ENCODE data around the gene FBLL1. TPM values are rescaled to one million over a fixed set of nuclear protein-coding genes. Genes with fewer than 3 reads are reported as not detected.
"Not testable (repeated sequence)": the region's sequence is repeated elsewhere in the genome, so short reads cannot be mapped to it uniquely, and the experiment has no call there.

FBLL1 gene
- polyA plus RNA-seq, 3 donors from 2014 or later, result not detected

GRCh38 chr5:168563959-168564358, 34.9 kb downstream of the FBLL1 start:
- peaks cover 7 to 36% of the 10 kb centered on the region in 2 donors for H3K4me1 Mint-ChIP-seq
- H3K9me3 Mint-ChIP-seq, result no peaks in the 10 kb centered on the region
- H3K36me3 Mint-ChIP-seq, result peaks cover 12 to 27% (median 14%) of the 10 kb centered on the region in 3 donors
- DNase-seq, result no peak
- no peak overlapping the region for H3K4me3 Mint-ChIP-seq
- H3K27ac Mint-ChIP-seq, result no peak overlapping the region
- H3K27me3 Mint-ChIP-seq (ENCODE audit: low read depth in 3 of 3), result no peaks in the 10 kb centered on the region

DNA sequence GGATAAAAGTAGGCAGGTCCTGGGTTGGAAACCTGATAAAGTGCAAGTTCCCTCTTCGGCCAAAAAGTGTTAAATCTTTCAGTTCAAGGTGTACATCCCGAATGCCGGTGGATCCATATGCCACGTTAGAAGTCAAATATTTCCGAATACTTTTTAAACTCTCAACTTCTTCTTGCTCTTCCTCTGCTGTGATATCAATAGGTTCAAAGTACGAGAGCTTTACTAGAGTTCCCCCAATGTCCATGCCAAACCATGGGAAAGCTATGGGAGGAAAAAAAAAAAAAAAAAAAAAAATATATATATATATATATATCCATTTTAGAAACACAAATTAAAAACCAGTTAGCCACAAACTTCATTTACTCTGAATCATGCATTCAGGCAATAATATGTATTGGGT, 39.6 kb downstream of the FBLL1 start:
- peaks cover 7 to 8% (median 8%) of the 10 kb centered on the region in 3 donors for H3K36me3 Mint-ChIP-seq
- H3K9me3 Mint-ChIP-seq, result no peaks in the 10 kb centered on the region
- peaks cover 0 to 1% (median 0%) of the 10 kb centered on the region in 3 donors for H3K27me3 Mint-ChIP-seq (ENCODE audit: low read depth in 3 of 3)
- no peak overlapping the region for H3K27ac Mint-ChIP-seq
- no peak overlapping the region for H3K4me3 Mint-ChIP-seq
- DNase-seq, result no peak
- peaks cover 16 to 57% of the 10 kb centered on the region in 2 donors for H3K4me1 Mint-ChIP-seq

DNA sequence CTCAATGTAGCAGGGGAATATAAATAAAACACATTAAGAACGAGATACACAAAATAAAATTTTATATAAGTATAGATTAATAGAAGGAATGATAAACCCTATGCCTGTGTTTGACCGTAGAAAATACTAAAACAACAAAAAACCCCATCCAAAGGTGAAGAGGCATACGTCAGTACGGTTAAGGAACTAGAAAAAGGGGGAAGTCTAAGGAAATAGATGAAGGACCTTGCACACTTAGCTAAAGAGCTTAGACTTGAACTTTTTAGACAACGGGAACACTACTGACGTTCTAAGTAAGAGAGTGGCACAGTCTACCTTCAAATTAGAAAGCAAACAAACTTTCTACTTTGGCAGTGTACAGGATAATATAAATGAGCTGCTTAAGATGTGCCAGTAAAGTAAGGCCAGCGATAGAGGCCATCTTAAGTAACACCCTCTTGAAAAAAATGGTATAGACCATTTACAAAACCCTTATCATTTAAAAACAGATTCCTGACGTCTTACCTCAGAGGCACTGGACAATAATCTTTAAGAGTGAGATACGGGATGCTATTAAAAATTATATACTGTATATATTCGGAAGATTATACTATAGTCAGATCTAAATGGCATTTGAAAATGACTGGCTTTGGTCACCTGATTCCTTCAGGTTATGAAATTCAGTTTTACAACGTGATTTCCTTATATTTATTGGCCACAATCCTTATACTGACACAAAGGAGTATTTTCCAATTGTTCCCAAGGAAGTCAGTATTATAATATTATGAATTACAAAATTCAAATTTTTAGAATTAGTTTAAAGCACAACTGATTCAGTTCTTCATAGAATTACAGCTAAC, 41.6 kb downstream of the FBLL1 start:
- Mint-ChIP-seq H3K27me3 (ENCODE audit: low read depth in 3 of 3) (peaks cover 0 to 2% (median 0%) of the 10 kb centered on the region in 3 donors), H3K4me3 (no peak overlapping the region), H3K4me1 (peaks cover 25 to 65% of the 10 kb centered on the region in 2 donors), H3K36me3 (peaks cover 5 to 6% (median 6%) of the 10 kb centered on the region in 3 donors), H3K9me3 (no peaks in the 10 kb centered on the region), H3K27ac (no peak overlapping the region)
- DNase-seq, result no peak

- not testable (repeated sequence) for H3K27ac Mint-ChIP-seq; H3K9me3 Mint-ChIP-seq; DNase-seq; H3K36me3 Mint-ChIP-seq; H3K27me3 Mint-ChIP-seq (ENCODE audit: low read depth in 3 of 3); H3K4me3 Mint-ChIP-seq
- H3K4me1 Mint-ChIP-seq, result peaks cover 48 to 69% of the 10 kb centered on the region in 2 donors
These were observed 44.6 kb downstream of the FBLL1 start for GRCh38 chr5:168573663-168574062.

DNA sequence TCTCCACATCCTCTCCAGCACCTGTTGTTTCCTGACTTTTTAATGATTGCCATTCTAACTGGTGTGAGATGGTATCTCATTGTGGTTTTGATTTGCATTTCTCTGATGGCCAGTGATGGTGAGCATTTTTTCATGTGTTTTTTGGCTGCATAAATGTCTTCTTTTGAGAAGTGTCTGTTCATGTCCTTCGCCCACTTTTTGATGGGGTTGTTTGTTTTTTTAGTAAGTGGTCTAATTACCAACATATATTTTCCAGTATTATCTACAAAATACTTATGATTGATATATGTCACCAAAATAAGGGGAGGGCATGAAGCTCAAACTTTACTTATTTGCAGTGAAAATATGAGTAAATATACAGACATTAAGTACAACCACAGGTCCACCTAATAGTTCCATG, 45.1 kb downstream of the FBLL1 start:
- H3K27ac Mint-ChIP-seq; H3K9me3 Mint-ChIP-seq; H3K4me3 Mint-ChIP-seq; H3K27me3 Mint-ChIP-seq (ENCODE audit: low read depth in 3 of 3); DNase-seq; H3K36me3 Mint-ChIP-seq: not testable (repeated sequence)
- H3K4me1 Mint-ChIP-seq, result peaks cover 49 to 68% of the 10 kb centered on the region in 2 donors

- Mint-ChIP-seq H3K4me3 (peak overlapping the region in 1 of 5 donors; percentile 27), H3K9me3 (no peaks in the 10 kb centered on the region), H3K36me3 (no peaks in the 10 kb centered on the region), H3K4me1 (peaks cover 56 to 74% of the 10 kb centered on the region in 2 donors), H3K27me3 (ENCODE audit: low read depth in 3 of 3) (peaks cover 2 to 10% (median 4%) of the 10 kb centered on the region in 3 donors), H3K27ac (peak overlapping the region in 3 of 6 donors; percentile 56 to 66 (median 62))
- DNase-seq, result no peak
These were observed 46.6 kb downstream of the FBLL1 start for GRCh38 chr5:168575391-168576372.

GRCh38 chr5:168578006-168578405, 48.9 kb downstream of the FBLL1 start:
- Mint-ChIP-seq H3K4me1 (peaks cover 46 to 54% of the 10 kb centered on the region in 2 donors), H3K27ac (peak overlapping the region; percentile 82 to 95 (median 92)), H3K4me3 (peak overlapping the region; percentile 90 to 98 (median 93)), H3K27me3 (ENCODE audit: low read depth in 3 of 3) (peaks cover 2 to 10% (median 4%) of the 10 kb centered on the region in 3 donors), H3K36me3 (no peaks in the 10 kb centered on the region), H3K9me3 (no peaks in the 10 kb centered on the region)
- no peak for DNase-seq

DNA sequence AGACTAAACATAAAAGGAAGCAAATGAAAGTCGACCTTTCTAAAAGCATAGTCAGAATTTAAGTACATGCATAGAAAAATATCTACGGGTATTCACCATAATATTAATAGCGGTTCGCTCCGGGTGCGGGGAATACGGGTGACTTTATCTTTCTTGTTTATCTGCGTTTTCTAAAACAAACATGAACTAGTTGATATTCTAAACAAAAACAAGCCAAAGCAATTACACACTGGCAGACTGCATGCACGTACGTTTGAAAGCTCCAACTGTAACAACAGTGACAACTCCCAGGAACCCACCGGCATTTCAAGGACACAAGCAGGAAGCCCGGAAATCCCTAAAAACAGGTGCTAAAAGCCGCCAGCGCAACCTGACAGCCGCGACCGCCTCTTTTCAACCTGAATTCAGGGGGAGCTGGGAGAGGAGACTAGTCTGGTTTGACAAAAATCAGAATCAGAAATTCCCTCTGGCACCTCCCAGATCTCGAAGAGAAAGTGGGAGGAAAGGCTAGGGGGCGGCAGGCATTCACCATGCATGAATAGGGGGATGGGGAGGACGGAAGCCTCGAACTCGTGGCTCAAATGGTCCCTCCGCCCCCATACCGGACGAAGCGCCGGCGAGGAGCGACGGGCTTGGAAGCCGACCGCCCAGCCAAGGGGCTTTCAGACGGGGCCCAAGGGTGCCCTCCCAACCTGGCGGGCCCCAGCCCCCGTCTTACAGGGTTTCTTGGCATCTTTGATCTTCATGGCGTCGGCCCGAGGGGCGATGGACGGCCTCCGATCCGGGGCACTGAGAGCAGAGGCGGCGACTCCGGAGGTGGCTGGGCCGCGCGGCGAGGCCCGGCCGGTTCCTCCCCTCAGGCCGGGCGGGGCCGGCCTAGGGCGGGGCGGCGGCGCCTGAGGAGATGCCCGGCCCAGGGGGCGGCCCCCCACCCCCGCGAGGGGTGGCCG, 49.7 kb downstream of the FBLL1 start, which contains the start of gene PANK3:
TSS of gene PANK3 (minus strand) at position 831 of the 950 bp plus-strand sequence. CDS start at position 746, 85 bp downstream.
- Mint-ChIP-seq H3K4me3 (peak within 1 kb of the TSS; percentile 90 to 98 (median 93)), H3K27ac (peak within 1 kb of the TSS; percentile 89 to 99 (median 97)), H3K4me1 (peaks cover 46 to 52% of the 10 kb centered on the region in 2 donors), H3K36me3 (no peaks in the 10 kb centered on the region), H3K9me3 (no peaks in the 10 kb centered on the region), H3K27me3 (ENCODE audit: low read depth in 3 of 3) (peaks cover 2 to 9% (median 7%) of the 10 kb centered on the region in 3 donors)
- no peak for DNase-seq

GRCh38 chr5:168579488-168580226, 50.6 kb downstream of the FBLL1 start:
- peak overlapping the region; percentile 88 to 92 (median 91) for H3K4me3 Mint-ChIP-seq
- H3K27me3 Mint-ChIP-seq (ENCODE audit: low read depth in 3 of 3), result peaks cover 2 to 9% (median 9%) of the 10 kb centered on the region in 3 donors
- no peaks in the 10 kb centered on the region for H3K9me3 Mint-ChIP-seq
- peak overlapping the region; percentile 89 to 99 (median 97) for H3K27ac Mint-ChIP-seq
- H3K4me1 Mint-ChIP-seq, result peaks cover 44 to 51% of the 10 kb centered on the region in 2 donors
- peak; percentile 96 to 97 (median 97) for DNase-seq
- H3K36me3 Mint-ChIP-seq, result no peaks in the 10 kb centered on the region

GRCh38 chr5:168580227-168580508, 51.1 kb downstream of the FBLL1 start:
- Mint-ChIP-seq H3K27me3 (ENCODE audit: low read depth in 3 of 3) (peaks cover 2 to 9% (median 9%) of the 10 kb centered on the region in 3 donors), H3K4me1 (peaks cover 41 to 45% of the 10 kb centered on the region in 2 donors), H3K4me3 (peak overlapping the region; percentile 88 to 92 (median 91)), H3K36me3 (no peaks in the 10 kb centered on the region), H3K27ac (peak overlapping the region; percentile 89 to 99 (median 97)), H3K9me3 (peaks cover 0 to under 1% (median 0%) of the 10 kb centered on the region in 6 donors)
- no peak for DNase-seq
